NB4 (cell line): Measurements from ENCODE around the gene MATN1.

Source experiments
- DNase-seq: peaks from one replicate; pipeline ENCODE4 v3.0.0; 2010; ENCODE audit warnings: low read depth
- H3K4me3 ChIP-seq: one replicate; pipeline ENCODE4 v1.5.1; 2011; ENCODE audit warnings: mild to moderate bottlenecking, low read depth, low read length, moderate library complexity
- CTCF ChIP-seq: IDR thresholded peaks from one replicate; pipeline ENCODE4 v1.5.1; 2012; ENCODE audit warnings: low read depth, low read length
- MAX ChIP-seq: IDR thresholded peaks from 2 replicates; pipeline ENCODE4 v1.6.1; 2011; ENCODE audit warnings: low read depth, low read length
- MYC ChIP-seq: IDR thresholded peaks from 2 replicates; pipeline ENCODE4 v1.6.1; 2011; ENCODE audit warnings: low read depth, low read length
- POLR2A ChIP-seq: IDR thresholded peaks from 2 replicates; pipeline ENCODE4 v1.6.1; 2011; ENCODE audit warnings: mild to moderate bottlenecking; ENCODE audit not compliant: insufficient read length; ENCODE audit errors: extremely low read depth

MATN1 gene

GRCh38 chr1:30694280-30695175 lies 28.9 kb downstream of the MATN1 start:
- TF ChIP-seq MAX (no peak), POLR2A (no peak), MYC (no peak), CTCF (no peak)
- DNase-seq = no peak
- H3K4me3 ChIP-seq = no peak overlapping the region

- no peak for TF ChIP-seq POLR2A
- TF ChIP-seq CTCF = no peak
- TF ChIP-seq MAX = no peak
- TF ChIP-seq MYC = no peak
- DNase-seq = no peak
- H3K4me3 ChIP-seq = no peak overlapping the region
Observed at GRCh38 chr1:30693822-30694221, 29.6 kb downstream of the MATN1 start.

GRCh38 chr1:30693366-30693765 lies 30.0 kb downstream of the MATN1 start:
- TF ChIP-seq MYC (no peak), POLR2A (no peak), MAX (no peak), CTCF (no peak)
- H3K4me3 ChIP-seq = no peak overlapping the region
- no peak for DNase-seq

- no peak for DNase-seq
- H3K4me3 ChIP-seq = no peak overlapping the region
- TF ChIP-seq CTCF (no peak), MYC (no peak), MAX (no peak), POLR2A (no peak)
Observed at GRCh38 chr1:30692948-30693301, 30.5 kb downstream of the MATN1 start.

GRCh38 chr1:30692201-30692947 lies 31.0 kb downstream of the MATN1 start:
- TF ChIP-seq CTCF (no peak), MAX (no peak), MYC (no peak), POLR2A (no peak)
- H3K4me3 ChIP-seq = no peak overlapping the region
- DNase-seq = no peak
